GM12864 (cell line): ENCODE data around the gene UBAC2.
"Not testable (repeated sequence)": the region's sequence is repeated elsewhere in the genome, so short reads cannot be mapped to it uniquely, and the experiment has no call there.

Experiments
- DNase-seq: peaks from one replicate; pipeline ENCODE4 v3.0.0-alpha.2; 2011; ENCODE audit warnings: low read depth
- H3K4me3 ChIP-seq: 2 replicates; pipeline ENCODE4 v1.5.1; 2011; ENCODE audit warnings: mild to moderate bottlenecking, low read depth, low read length, control low read depth
- CTCF ChIP-seq: IDR thresholded peaks from 2 replicates; pipeline ENCODE4 v1.5.1; 2011; ENCODE audit warnings: low read depth, mild to moderate bottlenecking, moderate library complexity, low read length, control low read depth, inconsistent platforms; ENCODE audit errors: missing control alignments

UBAC2 gene

GRCh38 chr13:99384468-99384867 is 183.8 kb downstream of the UBAC2 start:
- DNase-seq: no peak
- H3K4me3 ChIP-seq: no peak overlapping the region
- TF ChIP-seq CTCF: no peak

GRCh38 chr13:99385161-99385560 is 184.5 kb downstream of the UBAC2 start:
- no peak overlapping the region for H3K4me3 ChIP-seq
- TF ChIP-seq CTCF: no peak
- DNase-seq: no peak

DNA sequence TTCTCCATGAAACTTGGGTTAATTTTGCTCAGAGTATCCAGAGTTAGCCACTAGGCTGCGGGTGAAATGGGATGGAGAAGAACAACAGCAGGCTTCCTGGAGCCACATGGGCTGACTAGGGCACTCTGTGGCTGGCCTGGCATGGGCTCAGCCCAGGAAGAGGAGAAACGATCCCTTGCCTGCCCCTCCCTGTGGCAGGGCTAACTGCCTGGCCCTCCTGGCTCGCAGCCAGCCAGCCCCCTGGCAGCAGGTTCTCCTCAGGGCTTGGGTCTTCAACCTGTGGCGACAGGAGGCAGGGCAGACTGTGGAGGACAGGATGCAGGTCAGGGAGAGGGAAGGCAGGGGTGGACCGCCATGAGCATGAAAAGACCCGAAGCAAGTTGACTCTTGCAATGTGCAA is 185.3 kb downstream of the UBAC2 start:
- DNase-seq: no peak
- TF ChIP-seq CTCF: no peak
- no peak overlapping the region for H3K4me3 ChIP-seq

DNA sequence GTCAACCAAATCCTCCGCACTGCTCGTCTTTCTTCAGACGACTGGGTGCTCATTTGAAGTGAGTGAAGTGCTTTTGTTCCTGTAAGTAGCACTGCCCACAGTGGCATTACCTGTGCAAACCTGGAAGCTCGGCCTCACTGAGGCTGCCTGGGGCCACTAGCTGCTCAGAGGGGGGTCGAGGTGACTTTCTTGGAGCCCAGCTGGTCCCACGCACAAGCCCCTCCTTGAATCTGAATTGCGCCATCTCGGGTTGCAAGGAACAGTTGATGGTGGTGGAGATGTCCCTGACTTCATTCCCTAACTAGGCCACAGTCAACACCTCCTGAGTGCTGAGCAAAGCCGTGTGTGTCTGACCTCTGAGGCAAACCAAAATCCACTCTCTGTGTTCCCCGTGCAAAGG is 185.8 kb downstream of the UBAC2 start:
- no peak overlapping the region for H3K4me3 ChIP-seq
- TF ChIP-seq CTCF: no peak
- no peak for DNase-seq

DNA sequence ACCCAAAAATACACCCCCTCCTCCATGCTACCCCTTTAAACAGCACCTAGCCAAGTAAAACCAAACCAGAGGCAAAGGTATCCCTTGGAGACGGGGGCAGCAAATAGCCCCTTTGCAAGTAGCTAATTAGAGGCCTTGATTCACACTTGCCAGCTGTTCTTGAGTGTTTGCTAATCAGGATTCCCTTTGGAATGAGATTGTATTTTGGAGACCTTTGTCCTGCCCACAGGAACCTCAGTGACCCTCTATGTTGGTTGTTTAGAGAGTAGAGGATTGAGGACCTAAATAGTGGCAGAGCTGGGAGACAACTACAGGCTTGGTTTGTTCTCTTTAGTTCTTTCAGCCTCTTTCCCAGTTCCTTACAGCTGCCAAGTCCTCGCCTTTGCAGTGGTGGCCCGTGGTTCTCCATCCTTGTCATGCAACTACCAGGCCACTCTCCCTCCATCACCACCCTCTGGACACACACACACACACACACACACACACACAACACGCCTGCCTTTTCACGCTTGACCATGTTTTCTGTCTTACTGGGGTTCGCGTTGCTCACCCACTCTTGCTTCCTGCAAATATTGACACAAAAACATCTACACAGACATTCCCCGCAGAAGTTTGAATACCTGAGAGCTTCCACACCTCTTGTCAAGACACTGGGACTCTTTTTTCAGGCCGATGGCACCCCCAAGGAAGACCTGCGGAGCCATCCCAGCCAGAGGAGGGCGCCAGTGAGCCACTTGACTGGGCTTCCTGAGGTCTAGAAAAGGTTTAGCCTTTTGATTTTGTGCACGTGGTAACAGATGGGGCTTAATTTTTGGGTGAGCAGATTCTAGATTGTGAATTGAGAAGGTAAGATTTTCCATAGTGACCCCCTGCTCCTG is 186.5 kb downstream of the UBAC2 start:
- TF ChIP-seq CTCF: peak; percentile 92
- DNase-seq: no peak

DNA sequence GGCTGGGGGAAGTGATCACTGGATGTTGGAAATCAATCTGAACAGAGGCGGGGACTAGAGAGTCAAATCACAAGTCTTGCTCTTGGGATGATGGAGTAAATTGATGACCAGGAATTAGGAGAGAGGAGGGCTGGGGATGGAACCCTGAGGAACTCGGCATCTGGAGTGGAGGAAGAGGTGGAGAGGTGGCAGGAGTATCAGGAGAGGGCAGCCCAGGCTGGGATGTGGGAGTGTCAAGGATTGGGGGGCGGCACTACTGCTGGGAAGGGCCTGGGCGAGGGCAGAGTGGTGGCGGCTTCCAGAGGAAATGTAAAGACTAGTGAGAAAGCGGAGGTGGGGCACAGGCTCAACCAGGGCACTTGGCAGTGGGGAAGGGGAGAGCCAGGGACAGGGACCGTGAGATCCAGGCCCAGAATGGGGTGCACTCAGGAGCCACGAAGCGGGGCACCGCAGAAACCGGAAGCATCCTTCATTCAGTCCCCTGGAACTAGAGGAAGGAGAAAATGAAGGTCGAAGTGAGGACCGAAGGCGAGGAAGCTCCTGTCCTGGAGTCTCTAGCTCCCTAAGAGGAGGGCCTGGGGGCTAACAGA is 187.8 kb downstream of the UBAC2 start:
- no peak for TF ChIP-seq CTCF
- no peak for DNase-seq

More for the DNA sequence above, 186.5 kb downstream of the UBAC2 start:
- H3K4me3 ChIP-seq: no peak overlapping the region

DNA sequence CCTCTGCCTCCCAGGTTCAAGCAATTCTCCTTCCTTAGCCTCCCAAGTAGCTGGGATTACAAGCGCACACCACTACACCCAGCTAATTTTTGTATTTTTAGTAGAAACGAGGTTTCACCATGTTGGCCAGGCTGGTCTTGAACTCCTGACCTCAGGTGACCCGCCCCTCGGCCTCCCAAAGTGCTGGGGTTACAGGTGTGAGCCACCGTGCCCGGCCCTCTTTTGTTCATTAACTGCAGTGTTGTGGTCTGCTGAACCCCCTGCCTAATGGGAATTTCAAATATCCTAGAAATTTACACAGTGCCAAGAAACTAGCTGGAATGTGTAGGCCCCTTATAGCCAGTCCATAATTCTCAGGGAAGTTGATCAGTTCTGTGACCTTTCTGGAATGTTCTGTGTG is 188.4 kb downstream of the UBAC2 start:
- not testable (repeated sequence) for H3K4me3 ChIP-seq, DNase-seq

More for the DNA sequence above, 187.8 kb downstream of the UBAC2 start:
- no peak overlapping the region for H3K4me3 ChIP-seq
